Keratinocyte (primary cell): Measurements from ENCODE around the gene OR56A5.

Experiments
- CTCF ChIP-seq, 3 experiments: IDR thresholded peaks in 1 of 3; conservative IDR thresholded peaks in 1 of 3; optimal IDR thresholded peaks in 1 of 3; 2 replicates in 2 of 3; 3 replicates in 1 of 3; pipeline versions ENCODE3 to v1.5.1; 2011; ENCODE audit warnings: low read length in 3 of 3, mild to moderate bottlenecking in 3 of 3, moderate library complexity in 2 of 3, control low read depth in 1 of 3, inconsistent platforms in 1 of 3; ENCODE audit not compliant: insufficient read depth in 2 of 3; ENCODE audit errors: extremely low read depth in 1 of 3
- EZH2 ChIP-seq: IDR thresholded peaks from one replicate; pipeline ENCODE4 v1.6.1; 2012; ENCODE audit warnings: inconsistent platforms, mild to moderate bottlenecking, low read length, moderate library complexity

- TF ChIP-seq CTCF (optimal IDR thresholded peaks at IDR 0.05 in 1 of 3, IDR thresholded peaks at IDR 0.05 in 1 of 3, conservative IDR thresholded peaks at IDR 0.05 in 1 of 3; ENCODE audit: extremely low read depth in 1 of 3, insufficient read depth in 2 of 3, low read length in 3 of 3), result no peak
- TF ChIP-seq EZH2, result no peak
These were observed at the start of gene OR56A5 for GRCh38 chr11:5968394-5968793.
